ENCODE measurements around the gene HELZ2. TPM values are rescaled to one million over a fixed set of nuclear protein-coding genes. Genes with fewer than 3 reads are reported as not detected.

The HELZ2 gene
- total and polyA plus RNA-seq, 2 donors (not counting 1 experiment from before 2014, with no cell fraction given): 3.3 to 47.6 TPM

DNA sequence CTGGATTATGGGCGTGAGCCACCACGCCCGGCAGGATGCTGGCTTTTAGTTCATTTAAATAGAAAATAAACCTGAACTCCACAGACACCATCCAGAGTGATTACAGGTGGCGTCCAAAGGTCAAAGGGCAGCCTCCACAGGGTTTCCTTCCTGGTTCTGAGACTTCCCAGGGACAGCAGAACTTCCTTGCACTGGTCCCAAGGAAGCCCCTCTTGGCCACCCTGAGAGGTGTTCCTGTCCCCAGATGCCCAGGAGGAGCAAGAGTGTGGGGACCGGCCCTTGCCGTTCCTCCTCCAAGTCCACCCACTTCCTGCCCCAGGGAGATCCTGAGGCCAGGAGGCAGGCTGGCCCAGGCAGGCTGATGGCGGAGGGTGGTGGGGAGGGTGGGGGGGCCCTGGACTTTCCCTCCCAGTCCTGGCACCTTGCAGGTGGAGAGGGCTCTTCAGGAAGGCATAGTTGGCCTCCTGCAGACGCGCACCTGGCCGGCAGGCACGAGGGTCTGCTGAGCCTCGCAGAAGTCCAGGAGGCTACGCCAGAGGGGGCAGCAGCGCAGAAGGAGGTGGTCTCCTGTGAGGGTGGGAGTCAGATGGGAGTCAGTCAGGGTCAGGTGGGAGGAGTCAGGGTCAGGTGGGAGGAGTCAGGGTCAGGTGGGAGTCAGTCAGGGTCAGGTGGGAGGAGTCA is 15.1 kb downstream of the HELZ2 start:
- Histone ChIP-seq H3K4me3 (replicated peaks in 1 of 4; ENCODE audit: control extremely low read depth in 1 of 4, insufficient read depth in 1 of 4, low read depth in 3 of 4, low read length in 4 of 4) (no peak overlapping the region), H3K27ac (ENCODE audit: insufficient read depth, low read length) (no peak overlapping the region), H3K4me2 (ENCODE audit: extremely low read depth, insufficient read depth, low read length) (no peak overlapping the region), H4K20me1 (ENCODE audit: control insufficient read depth, extremely low read depth, insufficient read depth, low read length) (no peaks in the 10 kb centered on the region), H3K9ac (ENCODE audit: insufficient read depth, low read length) (no peak overlapping the region), H2AFZ (ENCODE audit: low read length) (no peak overlapping the region), H3K9me3 (ENCODE audit: control insufficient read depth, insufficient read depth, low read depth, low read length) (no peaks in the 10 kb centered on the region), H3K36me3 (ENCODE audit: control insufficient read depth, insufficient read depth, low read length) (peaks cover 17% of the 10 kb centered on the region), H3K27me3 (ENCODE audit: control insufficient read depth, insufficient read depth, low read length) (no peaks in the 10 kb centered on the region), H3K4me1 (ENCODE audit: control insufficient read depth, extremely low read depth, insufficient read depth, low read length) (no peaks in the 10 kb centered on the region), H3K79me2 (ENCODE audit: control insufficient read depth, insufficient read depth, low read length) (no peaks in the 10 kb centered on the region)
- no peak for DNase-seq (ENCODE audit: low read depth in 2 of 2)
- TF ChIP-seq, protein P1, sequence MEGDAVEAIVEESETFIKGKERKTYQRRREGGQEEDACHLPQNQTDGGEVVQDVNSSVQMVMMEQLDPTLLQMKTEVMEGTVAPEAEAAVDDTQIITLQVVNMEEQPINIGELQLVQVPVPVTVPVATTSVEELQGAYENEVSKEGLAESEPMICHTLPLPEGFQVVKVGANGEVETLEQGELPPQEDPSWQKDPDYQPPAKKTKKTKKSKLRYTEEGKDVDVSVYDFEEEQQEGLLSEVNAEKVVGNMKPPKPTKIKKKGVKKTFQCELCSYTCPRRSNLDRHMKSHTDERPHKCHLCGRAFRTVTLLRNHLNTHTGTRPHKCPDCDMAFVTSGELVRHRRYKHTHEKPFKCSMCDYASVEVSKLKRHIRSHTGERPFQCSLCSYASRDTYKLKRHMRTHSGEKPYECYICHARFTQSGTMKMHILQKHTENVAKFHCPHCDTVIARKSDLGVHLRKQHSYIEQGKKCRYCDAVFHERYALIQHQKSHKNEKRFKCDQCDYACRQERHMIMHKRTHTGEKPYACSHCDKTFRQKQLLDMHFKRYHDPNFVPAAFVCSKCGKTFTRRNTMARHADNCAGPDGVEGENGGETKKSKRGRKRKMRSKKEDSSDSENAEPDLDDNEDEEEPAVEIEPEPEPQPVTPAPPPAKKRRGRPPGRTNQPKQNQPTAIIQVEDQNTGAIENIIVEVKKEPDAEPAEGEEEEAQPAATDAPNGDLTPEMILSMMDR (conservative IDR thresholded peaks at IDR 0.05 in 1 of 2, IDR thresholded peaks at IDR 0.05 in 1 of 2; ENCODE audit: low read depth in 1 of 2, low read length in 2 of 2): no peak
- no peak for TF ChIP-seq EZH2 (IDR thresholded peaks at IDR 0.05; ENCODE audit: low read length, missing control alignments)

DNA sequence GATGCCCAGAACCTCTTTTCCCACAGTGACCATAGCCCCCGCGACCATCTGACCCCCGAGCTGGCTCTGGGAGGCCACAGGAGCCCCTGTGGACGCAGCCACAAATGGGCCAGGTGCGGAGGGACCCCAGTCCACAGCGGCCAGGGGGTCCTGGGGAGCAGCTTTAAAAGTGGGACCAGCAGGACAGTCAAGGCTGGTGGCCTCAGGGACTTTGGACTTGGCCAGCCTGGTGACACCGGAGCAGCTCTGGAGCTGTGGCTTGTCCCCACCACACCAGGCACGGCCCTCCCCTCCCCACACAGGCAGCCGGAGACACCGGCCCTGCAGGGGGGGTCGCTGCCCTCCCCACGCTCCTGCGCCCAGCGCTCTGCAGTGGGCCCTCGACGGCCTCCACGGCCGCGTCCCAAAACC is 16.6 kb downstream of the HELZ2 start:
- Histone ChIP-seq H3K27ac (ENCODE audit: insufficient read depth, low read length) (no peak overlapping the region), H3K36me3 (ENCODE audit: control insufficient read depth, insufficient read depth, low read length) (peaks cover 10% of the 10 kb centered on the region), H2AFZ (ENCODE audit: low read length) (no peak overlapping the region), H3K27me3 (ENCODE audit: control insufficient read depth, insufficient read depth, low read length) (no peaks in the 10 kb centered on the region), H3K79me2 (ENCODE audit: control insufficient read depth, insufficient read depth, low read length) (no peaks in the 10 kb centered on the region), H4K20me1 (ENCODE audit: control insufficient read depth, extremely low read depth, insufficient read depth, low read length) (no peaks in the 10 kb centered on the region), H3K4me3 (replicated peaks in 1 of 4; ENCODE audit: control extremely low read depth in 1 of 4, insufficient read depth in 1 of 4, low read depth in 3 of 4, low read length in 4 of 4) (no peak overlapping the region), H3K4me2 (ENCODE audit: extremely low read depth, insufficient read depth, low read length) (no peak overlapping the region), H3K4me1 (ENCODE audit: control insufficient read depth, extremely low read depth, insufficient read depth, low read length) (no peaks in the 10 kb centered on the region), H3K9me3 (ENCODE audit: control insufficient read depth, insufficient read depth, low read depth, low read length) (no peaks in the 10 kb centered on the region), H3K9ac (ENCODE audit: insufficient read depth, low read length) (no peak overlapping the region)
- DNase-seq (ENCODE audit: low read depth in 2 of 2): no peak
- TF ChIP-seq, protein P1 (conservative IDR thresholded peaks at IDR 0.05 in 1 of 2, IDR thresholded peaks at IDR 0.05 in 1 of 2; ENCODE audit: low read depth in 1 of 2, low read length in 2 of 2): no peak
- no peak for TF ChIP-seq EZH2 (IDR thresholded peaks at IDR 0.05; ENCODE audit: low read length, missing control alignments)

DNA sequence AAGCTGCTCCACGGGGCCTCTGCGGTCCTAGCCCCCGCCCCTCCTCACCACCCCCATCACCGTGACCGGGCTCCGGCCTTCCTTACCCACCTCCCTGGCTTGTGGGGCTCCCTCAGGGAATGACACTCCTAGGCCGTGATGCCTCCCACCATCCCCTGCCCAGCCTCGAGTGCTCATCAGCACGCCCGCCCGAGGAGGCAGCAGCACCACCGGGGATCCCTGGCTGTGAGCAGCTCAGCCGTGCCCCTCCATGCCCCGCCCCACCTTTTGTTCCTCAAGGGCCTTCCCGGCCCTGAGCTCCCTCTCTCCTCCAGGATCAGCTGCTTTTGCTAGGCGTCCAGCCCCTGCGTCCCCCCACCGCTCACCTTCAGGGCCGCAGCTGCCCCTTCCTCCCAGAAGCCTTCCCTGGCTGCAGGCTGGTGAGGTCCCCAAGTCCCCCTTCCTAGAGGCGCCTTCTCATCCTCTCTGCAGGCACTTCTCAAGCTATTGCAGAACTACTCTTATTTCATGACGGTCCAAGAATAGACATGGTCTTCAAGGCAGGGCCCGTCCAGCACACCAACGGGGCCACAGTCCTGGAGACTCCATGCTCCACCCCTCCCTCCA is 17.1 kb downstream of the HELZ2 start:
- no peak for TF ChIP-seq EZH2 (IDR thresholded peaks at IDR 0.05; ENCODE audit: low read length, missing control alignments)
- TF ChIP-seq, protein P1 (conservative IDR thresholded peaks at IDR 0.05 in 1 of 2, IDR thresholded peaks at IDR 0.05 in 1 of 2; ENCODE audit: low read depth in 1 of 2, low read length in 2 of 2): no peak
- Histone ChIP-seq H3K9me3 (ENCODE audit: control insufficient read depth, insufficient read depth, low read depth, low read length) (no peaks in the 10 kb centered on the region), H3K36me3 (ENCODE audit: control insufficient read depth, insufficient read depth, low read length) (peaks cover 10% of the 10 kb centered on the region), H4K20me1 (ENCODE audit: control insufficient read depth, extremely low read depth, insufficient read depth, low read length) (no peaks in the 10 kb centered on the region), H3K4me3 (replicated peaks in 1 of 4; ENCODE audit: control extremely low read depth in 1 of 4, insufficient read depth in 1 of 4, low read depth in 3 of 4, low read length in 4 of 4) (no peak overlapping the region), H3K9ac (ENCODE audit: insufficient read depth, low read length) (no peak overlapping the region), H3K4me2 (ENCODE audit: extremely low read depth, insufficient read depth, low read length) (no peak overlapping the region), H3K27me3 (ENCODE audit: control insufficient read depth, insufficient read depth, low read length) (no peaks in the 10 kb centered on the region), H2AFZ (ENCODE audit: low read length) (no peak overlapping the region), H3K79me2 (ENCODE audit: control insufficient read depth, insufficient read depth, low read length) (no peaks in the 10 kb centered on the region), H3K4me1 (ENCODE audit: control insufficient read depth, extremely low read depth, insufficient read depth, low read length) (no peaks in the 10 kb centered on the region), H3K27ac (ENCODE audit: insufficient read depth, low read length) (no peak overlapping the region)
- DNase-seq (ENCODE audit: low read depth in 2 of 2): no peak

Data from fibroblast of lung (primary cell).